Camera-type eye (tissue), 1 donor: ENCODE measurements around the gene YIF1B. TPM values are rescaled to one million over a fixed set of nuclear protein-coding genes. Genes with fewer than 3 reads are reported as not detected.

Experiments used
- total RNA-seq: library from RNA; depleted of rRNA; stranded (reverse); fragments of >200 nt; gene quantifications from one replicate; pipeline ENCODE4 v1.2.3, GENCODE V29; 2014

The YIF1B gene
- 24.0 TPM for total RNA-seq

GRCh38 chr19:38315657-38316476 is at the start of gene YIF1B:
YIF1B (minus strand) TSS chr19:38315947; CDS start chr19:38315917, 30 bp downstream.

DNA sequence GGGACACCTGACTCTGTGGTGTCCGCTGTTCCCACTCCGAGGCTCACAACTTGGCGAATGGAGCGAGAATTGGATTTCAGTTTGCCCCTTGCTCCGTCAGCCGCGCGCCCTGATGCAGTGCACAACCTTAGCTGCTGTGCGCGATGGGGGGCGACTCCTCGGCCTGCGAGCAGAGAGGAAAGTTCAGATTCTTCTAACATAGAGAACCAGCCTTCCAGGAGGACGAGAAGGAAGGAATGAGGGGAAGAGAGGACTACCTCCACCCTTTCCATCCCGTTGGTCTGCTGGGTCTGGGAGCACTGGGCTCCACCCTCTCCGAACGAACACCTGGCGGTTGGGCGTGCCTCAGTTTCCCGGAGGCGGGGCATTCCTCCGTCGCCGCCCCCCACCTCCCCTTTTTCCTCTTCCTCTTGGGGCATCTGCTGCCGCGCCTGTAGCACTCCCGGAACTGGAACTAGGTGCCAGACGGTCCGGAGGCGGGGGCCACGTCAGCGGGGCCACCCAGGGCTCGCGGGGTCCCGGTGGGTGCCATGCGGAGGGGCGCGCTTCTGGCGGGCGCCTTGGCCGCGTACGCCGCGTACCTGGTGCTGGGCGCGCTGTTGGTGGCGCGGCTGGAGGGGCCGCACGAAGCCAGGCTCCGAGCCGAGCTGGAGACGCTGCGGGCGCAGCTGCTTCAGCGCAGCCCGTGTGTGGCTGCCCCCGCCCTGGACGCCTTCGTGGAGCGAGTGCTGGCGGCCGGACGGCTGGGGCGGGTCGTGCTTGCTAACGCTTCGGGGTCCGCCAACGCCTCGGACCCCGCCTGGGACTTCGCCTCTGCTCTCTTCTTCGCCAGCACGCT is 3.9 kb upstream of the YIF1B start, which contains the start of gene KCNK6:
Gene KCNK6, plus strand, starts transcription at position 425 of the 838 bp plus-strand sequence. Its CDS starts 106 bp downstream, at position 531.

DNA sequence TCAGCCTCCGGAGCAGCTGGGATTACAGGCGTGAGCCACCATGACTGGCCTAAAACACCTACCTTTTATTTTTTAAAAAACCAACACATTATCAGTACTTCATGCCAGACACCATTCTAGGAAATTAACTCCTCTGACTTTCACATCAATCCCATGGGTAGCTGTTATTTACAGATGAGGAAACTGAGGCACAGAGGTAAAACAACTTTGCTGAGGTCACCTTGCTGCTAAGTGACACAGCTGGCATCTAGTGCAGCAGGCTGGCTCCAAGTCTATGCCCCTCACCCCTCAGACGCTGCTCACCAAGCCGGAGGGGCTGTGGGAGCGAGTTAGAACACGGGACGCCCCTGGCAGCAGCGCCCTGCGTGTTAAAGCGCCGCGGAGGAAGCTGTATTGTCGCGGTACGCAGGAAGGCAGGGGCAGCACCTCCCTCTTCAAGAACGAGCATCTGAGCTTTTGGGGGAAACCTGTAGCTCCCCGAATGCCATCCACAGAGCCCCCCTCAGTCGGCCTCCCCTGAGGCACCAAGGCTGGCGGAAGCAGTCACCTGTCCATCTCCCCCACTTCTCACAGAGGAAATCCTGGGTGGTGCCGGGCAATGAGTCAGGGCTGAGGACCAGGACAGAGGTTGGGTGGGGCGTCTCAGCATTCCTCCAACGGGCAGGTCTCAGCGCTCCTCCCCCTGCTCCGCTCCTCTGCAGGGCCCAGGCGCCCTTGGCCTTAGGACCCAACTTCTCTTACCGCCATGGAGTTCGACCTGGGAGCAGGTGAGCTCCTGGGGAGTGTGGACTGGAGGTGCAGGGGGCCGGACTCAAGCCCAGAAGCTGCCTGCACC is 12.0 kb downstream of the YIF1B start, which contains the start of gene C19orf33:
Gene C19orf33, plus strand, starts transcription at position 735 of the 835 bp plus-strand sequence. Its CDS starts 11 bp downstream, at position 746.

GRCh38 chr19:38264486-38265212 is 51.1 kb downstream of the YIF1B start, which contains the start of gene SPINT2:
SPINT2 (plus strand) TSS chr19:38264573; CDS start chr19:38264893, 320 bp downstream.

Other genes starting within 250 kb of the YIF1B start
- gene DPF1, start 91.7 kb downstream of the YIF1B start, total RNA-seq = 7.5 TPM
- 4.7 TPM for gene PPP1R14A, start 59.6 kb downstream of the YIF1B start, total RNA-seq
- 64.4 TPM for gene SPINT2, start 51.4 kb downstream of the YIF1B start, total RNA-seq
- gene C19orf33, start 11.7 kb downstream of the YIF1B start, total RNA-seq = 9.2 TPM
- 2.4 TPM for gene KCNK6, start 3.9 kb upstream of the YIF1B start, total RNA-seq
- gene CATSPERG, start 19.9 kb upstream of the YIF1B start, total RNA-seq = 3.4 TPM
- 116 TPM for gene PSMD8, start 58.6 kb upstream of the YIF1B start, total RNA-seq
- gene GGN, start 72.1 kb upstream of the YIF1B start, total RNA-seq = 0.16 TPM
- gene SPRED3, start 72.8 kb upstream of the YIF1B start, total RNA-seq = 0.38 TPM
- gene FAM98C, start 87.1 kb upstream of the YIF1B start, total RNA-seq = 18.5 TPM
- gene RASGRP4, start 110.3 kb upstream of the YIF1B start, total RNA-seq = 0.93 TPM
- 20.4 TPM for gene RYR1, start 117.7 kb upstream of the YIF1B start, total RNA-seq